A673 (cell line): ENCODE measurements around the gene DNAAF5. TPM values are rescaled to one million over a fixed set of nuclear protein-coding genes. Genes with fewer than 3 reads are reported as not detected.

Experiments used
- BruUV-seq: library from RNA; stranded (reverse); fragments of 400-500 nt; replicated peaks from 2 replicates; lab custom pipeline; 2021; lab: Mats Ljungman, UMichigan
- CTCF ChIA-PET: fragments of 300-600 bp; sonication (Branson Sonifier 250); formaldehyde crosslinking; loops from one replicate; lab custom pipeline; 2022; ENCODE audit warnings: antibody characterized with exemption; lab: Charles Lee
- POLR2A ChIA-PET: fragments of 300-600 bp; sonication (Branson Sonifier 250); formaldehyde crosslinking; loops from one replicate; lab custom pipeline; 2022; ENCODE audit warnings: antibody characterized with exemption; ENCODE audit not compliant: low non-redundant PET; lab: Charles Lee
- DNase-seq: peaks from one replicate; pipeline ENCODE4 v3.0.0-alpha.2; 2015; ENCODE audit warnings: low spot score
- H3K27ac ChIP-seq: fragments of 200-600 bp; sonication (generic); 2 replicates; pipeline ENCODE4 v1.5.1; 2016; ENCODE audit warnings: mixed run types, low read depth, mild to moderate bottlenecking, mixed read lengths, antibody characterized with exemption, low read length; ENCODE audit not compliant: poor library complexity, severe bottlenecking
- H3K27me3 ChIP-seq: fragments of 200-600 bp; sonication (generic); replicated peaks from 2 replicates; pipeline ENCODE4 v1.6.1; 2017; ENCODE audit warnings: mixed run types, low read depth, mild to moderate bottlenecking, mixed read lengths, antibody characterized with exemption, low read length; ENCODE audit not compliant: insufficient read depth, poor library complexity
- H3K36me3 ChIP-seq: fragments of 200-600 bp; sonication (generic); 2 replicates; pipeline ENCODE4 v1.6.1; 2016; ENCODE audit warnings: mixed run types, mild to moderate bottlenecking, mixed read lengths, antibody characterized with exemption, low read length; ENCODE audit not compliant: insufficient read depth, poor library complexity, severe bottlenecking
- H3K4me1 ChIP-seq: fragments of 200-600 bp; sonication (generic); 2 replicates; pipeline ENCODE4 v1.6.1; 2017; ENCODE audit warnings: mixed run types, mild to moderate bottlenecking, mixed read lengths, antibody characterized with exemption, low read length; ENCODE audit not compliant: insufficient read depth, poor library complexity, severe bottlenecking
- H3K4me3 ChIP-seq: fragments of 200-600 bp; sonication (generic); 2 replicates; pipeline ENCODE4 v1.5.1; 2016; ENCODE audit warnings: low read depth, mixed run types, mild to moderate bottlenecking, mixed read lengths, low read length; ENCODE audit not compliant: poor library complexity, severe bottlenecking
- H3K9me3 ChIP-seq: fragments of 200-600 bp; sonication (generic); 2 replicates; pipeline ENCODE4 v1.6.1; 2016; ENCODE audit warnings: mixed run types, low read depth, mild to moderate bottlenecking, mixed read lengths, antibody characterized with exemption, low read length; ENCODE audit not compliant: poor library complexity, severe bottlenecking
- CTCF ChIP-seq: fragments of 300-800, 200-600 bp; sonication (generic); conservative IDR thresholded peaks from 2 replicates; pipeline ENCODE4 v1.5.1; 2017; ENCODE audit warnings: low read depth, mild to moderate bottlenecking, antibody characterized with exemption, low read length, moderate library complexity, mixed read lengths
- EZH2 ChIP-seq: fragments of 200-600 bp; sonication (generic); IDR thresholded peaks from 2 replicates; pipeline ENCODE4 v1.6.1; 2017; ENCODE audit warnings: borderline replicate concordance, low read depth, mild to moderate bottlenecking, mixed read lengths, antibody characterized with exemption, low read length; ENCODE audit not compliant: poor library complexity, severe bottlenecking
- intact Hi-C: fragments of 100-400 bp; cut with micrococcal nuclease; formaldehyde crosslinking; loops from one replicate; pipeline ENCODE4 v1.10.0; 2022; ENCODE audit not compliant: unreplicated experiment
- total RNA-seq: library from RNA; stranded (reverse); gene quantifications from 2 replicates; pipeline ENCODE4 v1.2.3, GENCODE V29; 2021

Gene DNAAF5
- total RNA-seq, 1 experiment from 2014 or later, result 78.1 TPM

GRCh38 chr7:724298-724697 is 2.2 kb upstream of the DNAAF5 start:
- no peaks in the 10 kb centered on the region for H3K27me3 ChIP-seq
- no peak overlapping the region for H3K4me3 ChIP-seq
- no peak for DNase-seq
- no TSS peak for BruUV-seq
- H3K36me3 ChIP-seq, result peaks cover 3% of the 10 kb centered on the region
- no peak overlapping the region for H3K27ac ChIP-seq
- ChIA-PET CTCF (no interaction called here), POLR2A (interaction anchor here (0.6 kb wide), 1 partner anchor 563 kb away, joined by 3 read pairs; no protein-coding TSS in a partner anchor)
- no peaks in the 10 kb centered on the region for H3K9me3 ChIP-seq
- intact Hi-C loops, result no loop called here
- TF ChIP-seq CTCF, result no peak
- TF ChIP-seq EZH2, result no peak
- H3K4me1 ChIP-seq, result peaks cover 8% of the 10 kb centered on the region

- Histone ChIP-seq H3K9me3 (no peaks in the 10 kb centered on the region), H3K36me3 (peaks cover 8% of the 10 kb centered on the region), H3K27me3 (no peaks in the 10 kb centered on the region), H3K4me3 (peak overlapping the region; percentile 84), H3K4me1 (peaks cover 8% of the 10 kb centered on the region), H3K27ac (peak overlapping the region; percentile 83)
- intact Hi-C loops, result no loop called here
- no peak for TF ChIP-seq CTCF
- no peak for TF ChIP-seq EZH2
- no peak for DNase-seq
- BruUV-seq, result no TSS peak
- ChIA-PET CTCF (no interaction called here), POLR2A (no interaction called here)
Measured at GRCh38 chr7:725223-726005, 1.1 kb upstream of the DNAAF5 start.

- intact Hi-C loops, result no loop called here
- Histone ChIP-seq H3K9me3 (no peaks in the 10 kb centered on the region), H3K27ac (peak overlapping the region; percentile 83), H3K4me1 (peaks cover 8% of the 10 kb centered on the region), H3K36me3 (peaks cover 19% of the 10 kb centered on the region), H3K27me3 (no peaks in the 10 kb centered on the region), H3K4me3 (peak overlapping the region; percentile 84)
- BruUV-seq, result no TSS peak
- CTCF ChIA-PET, result interaction anchor here (0.6 kb wide), 1 partner anchor 406 kb away, joined by 3 read pairs; no protein-coding TSS in a partner anchor
- DNase-seq, result no peak
- POLR2A ChIA-PET, result no interaction called here
- no peak for TF ChIP-seq CTCF
- no peak for TF ChIP-seq EZH2
Measured at GRCh38 chr7:726854-727103, 280 bp downstream of the DNAAF5 start.
